DLD1 (cell line): ENCODE measurements around the gene CD247.

Experiments used
- in situ Hi-C: cut with HindIII; loops from 2 replicates; pipeline ENCODE4 v1.10.0; 2017; ENCODE audit warnings: low sequenced_read_pairs

The CD247 gene

GRCh38 chr1:167442854-167443565 lies 75.3 kb downstream of the CD247 start:
- in situ Hi-C loops, result loop anchor here (25.0 kb wide), 1 partner anchor 381 kb away; no protein-coding TSS in a partner anchor

GRCh38 chr1:167442142-167442848 lies 76.0 kb downstream of the CD247 start:
- in situ Hi-C loops, result loop anchor here (25.0 kb wide), 1 partner anchor 380 kb away; no protein-coding TSS in a partner anchor

GRCh38 chr1:167441222-167441621 lies 77.1 kb downstream of the CD247 start:
- in situ Hi-C loops, result loop anchor here (25.0 kb wide), 1 partner anchor 379 kb away; no protein-coding TSS in a partner anchor

- in situ Hi-C loops, result loop anchor here (25.0 kb wide), 1 partner anchor 378 kb away; no protein-coding TSS in a partner anchor
Observed at GRCh38 chr1:167440776-167441175, 77.6 kb downstream of the CD247 start.

- in situ Hi-C loops, result loop anchor here (25.0 kb wide), 1 partner anchor 378 kb away; no protein-coding TSS in a partner anchor
Observed at GRCh38 chr1:167440345-167440744, 78.0 kb downstream of the CD247 start.

GRCh38 chr1:167439301-167439988 lies 78.9 kb downstream of the CD247 start:
- in situ Hi-C loops, result loop anchor here (25.0 kb wide), 1 partner anchor 377 kb away; no protein-coding TSS in a partner anchor

- in situ Hi-C loops, result loop anchor here (25.0 kb wide), 1 partner anchor 376 kb away; no protein-coding TSS in a partner anchor
Observed at GRCh38 chr1:167438171-167439138, 79.9 kb downstream of the CD247 start.

- in situ Hi-C loops, result loop anchor here (25.0 kb wide), 1 partner anchor 373 kb away; no protein-coding TSS in a partner anchor
Observed at GRCh38 chr1:167435484-167435883, 82.8 kb downstream of the CD247 start.

GRCh38 chr1:167434306-167434705 lies 84.0 kb downstream of the CD247 start:
- in situ Hi-C loops, result loop anchor here (25.0 kb wide), 1 partner anchor 372 kb away; no protein-coding TSS in a partner anchor

- in situ Hi-C loops, result loop anchor here (25.0 kb wide), 1 partner anchor 372 kb away; no protein-coding TSS in a partner anchor
Observed at GRCh38 chr1:167433884-167434283, 84.4 kb downstream of the CD247 start.

GRCh38 chr1:167432780-167433179 lies 85.5 kb downstream of the CD247 start:
- in situ Hi-C loops, result loop anchor here (25.0 kb wide), 1 partner anchor 370 kb away; no protein-coding TSS in a partner anchor

- in situ Hi-C loops, result loop anchor here (25.0 kb wide), 1 partner anchor 370 kb away; no protein-coding TSS in a partner anchor
Observed at GRCh38 chr1:167431909-167432650, 86.2 kb downstream of the CD247 start.

- in situ Hi-C loops, result loop anchor here (25.0 kb wide), 1 partner anchor 369 kb away; no protein-coding TSS in a partner anchor
Observed at GRCh38 chr1:167431261-167431908, 86.9 kb downstream of the CD247 start.

GRCh38 chr1:167430849-167431242 lies 87.5 kb downstream of the CD247 start:
- in situ Hi-C loops, result loop anchor here (25.0 kb wide), 1 partner anchor 369 kb away; no protein-coding TSS in a partner anchor

GRCh38 chr1:167430134-167430848 lies 88.0 kb downstream of the CD247 start:
- in situ Hi-C loops, result loop anchor here (25.0 kb wide), 1 partner anchor 368 kb away; no protein-coding TSS in a partner anchor

- in situ Hi-C loops, result loop anchor here (25.0 kb wide), 1 partner anchor 367 kb away; no protein-coding TSS in a partner anchor
Observed at GRCh38 chr1:167429612-167430011, 88.7 kb downstream of the CD247 start.

- in situ Hi-C loops, result loop anchor here (25.0 kb wide), 1 partner anchor 366 kb away; no protein-coding TSS in a partner anchor
Observed at GRCh38 chr1:167428395-167428794, 89.9 kb downstream of the CD247 start.
